Activated CD4-positive, alpha-beta T cell treated with anti-CD3 and anti-CD28 coated beads for 1 hour (primary cell): ENCODE data around the gene CGB2.
"Not testable (repeated sequence)": the region's sequence is repeated elsewhere in the genome, so short reads cannot be mapped to it uniquely, and the experiment has no call there.

Source experiments
- DNase-seq: peaks from one replicate; pipeline ENCODE4 v3.0.0-alpha.2; 2020

The CGB2 gene

DNA sequence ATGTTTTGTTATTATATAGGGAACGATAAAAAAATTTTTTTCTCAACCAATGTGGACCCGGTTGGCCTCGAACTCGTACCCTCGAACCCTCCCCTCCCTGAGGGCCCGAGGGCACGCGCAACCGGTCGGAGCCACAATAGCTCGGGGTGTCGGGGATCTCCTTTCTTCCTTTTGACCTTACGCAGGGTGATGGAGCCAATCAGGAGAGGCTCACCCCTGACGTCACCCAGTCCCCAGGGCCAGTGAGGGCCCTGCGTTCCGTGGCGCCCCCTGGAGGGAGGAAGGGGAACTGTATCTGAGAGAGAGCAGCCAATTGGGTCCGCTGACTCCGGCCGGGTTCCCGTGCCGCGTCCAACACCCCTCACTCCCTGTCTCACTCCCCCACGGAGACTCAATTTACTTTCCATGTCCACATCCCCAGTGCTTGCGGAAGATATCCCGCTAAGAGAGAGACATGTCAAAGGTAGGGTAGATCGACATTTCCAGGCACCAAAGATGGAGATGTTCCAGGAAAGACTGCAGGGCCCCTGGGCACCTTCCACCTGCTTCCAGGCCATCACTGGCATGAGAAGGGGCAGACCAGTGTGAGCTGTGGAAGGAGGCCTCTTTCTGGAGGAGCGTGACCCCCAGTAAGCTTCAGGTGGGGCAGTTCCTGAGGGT, at the start of gene CGB2:
CGB2 (plus strand) TSS at position 249 of the 660 bp plus-strand sequence; CDS start at position 455, 206 bp downstream.
- DNase-seq = not testable (repeated sequence)

DNA sequence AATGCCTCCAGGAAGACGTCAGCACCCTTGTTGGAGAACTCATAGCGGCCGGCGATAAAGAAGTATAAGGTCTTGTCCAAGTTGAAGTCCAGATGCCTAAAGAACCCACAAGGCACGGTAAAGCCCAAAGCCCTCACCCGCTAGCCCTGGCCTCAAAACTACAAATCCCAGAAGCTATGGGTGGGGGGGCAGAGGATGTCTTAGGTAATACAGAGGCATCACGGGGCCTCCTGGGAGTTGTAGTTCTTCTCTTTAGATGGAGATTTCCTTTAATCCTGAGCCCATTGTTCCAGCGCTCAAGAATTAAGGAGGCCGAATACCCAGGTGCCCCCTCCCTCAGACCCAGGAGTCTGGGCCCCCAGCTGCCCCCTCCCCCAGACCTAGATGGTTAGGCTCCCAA, 49.4 kb upstream of the CGB2 start:
- no peak for DNase-seq

DNA sequence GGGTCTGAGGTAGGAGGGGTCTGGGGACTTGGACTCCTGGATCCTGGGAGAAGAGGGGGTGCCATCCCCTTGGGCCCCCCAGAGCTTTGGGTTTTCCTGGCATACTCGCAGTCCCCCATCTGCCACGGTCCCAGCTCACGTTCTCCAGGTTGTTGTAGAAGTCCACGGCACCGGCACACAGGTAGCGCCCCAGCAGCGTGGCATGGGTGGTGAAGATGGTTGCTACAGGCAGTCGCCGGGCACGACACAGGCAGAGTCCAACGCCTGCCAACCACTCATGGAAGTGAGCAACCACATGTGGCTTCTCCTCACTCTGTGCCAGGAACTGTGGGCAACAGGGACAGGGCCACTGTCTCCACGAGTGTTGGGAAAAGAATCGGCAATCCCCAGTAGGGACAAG, 46.0 kb upstream of the CGB2 start:
- no peak for DNase-seq

DNA sequence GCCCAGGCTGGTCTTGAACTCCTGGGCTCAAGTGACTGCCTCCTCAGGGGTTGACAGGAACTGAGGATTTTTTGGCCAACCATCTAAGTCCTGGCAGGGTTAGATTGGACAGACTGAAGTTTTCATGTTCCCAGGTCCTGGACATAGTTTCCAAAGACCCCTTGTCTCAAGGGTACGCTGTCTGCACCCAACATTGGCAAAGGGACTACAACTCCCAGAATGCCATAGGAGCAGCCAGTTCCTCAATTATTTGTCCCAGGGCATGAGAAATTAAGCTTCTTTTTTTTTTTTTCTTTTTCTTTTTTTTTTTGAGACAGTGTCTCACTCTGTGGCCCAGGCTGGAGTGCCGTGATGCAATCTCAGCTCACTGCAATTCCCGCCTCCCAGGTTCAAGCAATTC, 45.5 kb upstream of the CGB2 start:
- DNase-seq = no peak

DNA sequence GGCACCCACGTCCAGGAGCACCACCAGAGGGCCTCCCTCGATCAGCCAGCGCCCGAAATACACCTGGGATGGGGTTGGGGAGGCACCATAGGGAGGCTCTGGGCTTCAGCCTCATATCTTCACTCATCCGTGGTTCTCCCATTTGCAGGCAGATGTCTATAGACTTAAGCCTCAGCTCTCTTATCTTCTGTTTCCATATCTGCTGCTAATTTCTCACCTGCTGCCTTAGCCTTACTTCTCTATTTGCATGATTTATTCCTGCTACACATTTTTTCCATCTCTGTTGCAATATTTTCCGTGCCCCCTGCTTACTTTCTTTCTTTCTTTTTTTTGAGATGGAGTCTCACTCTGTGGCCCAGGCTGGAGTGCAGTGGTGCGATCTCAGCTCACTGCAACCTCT, 44.4 kb upstream of the CGB2 start:
- DNase-seq = no peak

DNA sequence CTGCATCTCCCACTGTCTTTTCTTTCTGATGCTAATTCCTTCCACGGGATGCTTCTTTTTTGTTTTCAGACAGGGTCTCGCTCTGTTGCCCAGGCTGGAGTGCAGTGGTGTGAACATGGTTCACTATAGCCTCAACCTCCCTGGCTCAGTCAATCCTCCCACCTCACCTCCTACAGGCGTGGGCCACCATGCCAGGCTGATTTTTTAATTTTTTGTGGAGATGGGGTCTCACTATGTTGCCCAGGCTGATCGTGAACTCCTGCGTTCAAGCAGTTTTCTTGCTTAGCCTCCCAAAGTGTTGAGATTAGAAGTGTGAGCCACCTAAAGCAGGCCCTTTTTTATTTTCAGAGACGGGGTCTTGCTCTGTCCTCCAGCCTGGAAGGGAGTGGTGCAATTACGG, 43.4 kb upstream of the CGB2 start:
- no peak for DNase-seq

DNA sequence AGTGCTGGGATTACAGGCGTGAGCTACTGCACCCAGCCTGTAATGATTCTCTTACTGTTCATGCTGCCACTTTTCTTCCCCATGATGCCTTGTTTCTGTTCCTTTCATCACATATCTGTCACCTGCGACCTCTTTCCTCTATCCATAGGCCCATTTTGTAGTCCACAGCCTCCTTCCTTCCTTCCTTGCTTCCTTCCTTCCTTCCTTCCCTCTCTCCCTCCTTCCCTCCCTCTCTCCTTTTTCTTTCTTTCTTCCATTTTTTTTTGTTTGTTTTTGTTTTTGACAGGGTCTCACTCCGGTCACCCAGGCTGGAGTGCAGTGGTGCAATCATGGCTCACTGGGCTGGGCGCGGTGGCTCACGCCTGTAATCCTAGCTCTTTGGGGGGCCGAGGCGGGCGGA, 42.8 kb upstream of the CGB2 start:
- DNase-seq = no peak

DNA sequence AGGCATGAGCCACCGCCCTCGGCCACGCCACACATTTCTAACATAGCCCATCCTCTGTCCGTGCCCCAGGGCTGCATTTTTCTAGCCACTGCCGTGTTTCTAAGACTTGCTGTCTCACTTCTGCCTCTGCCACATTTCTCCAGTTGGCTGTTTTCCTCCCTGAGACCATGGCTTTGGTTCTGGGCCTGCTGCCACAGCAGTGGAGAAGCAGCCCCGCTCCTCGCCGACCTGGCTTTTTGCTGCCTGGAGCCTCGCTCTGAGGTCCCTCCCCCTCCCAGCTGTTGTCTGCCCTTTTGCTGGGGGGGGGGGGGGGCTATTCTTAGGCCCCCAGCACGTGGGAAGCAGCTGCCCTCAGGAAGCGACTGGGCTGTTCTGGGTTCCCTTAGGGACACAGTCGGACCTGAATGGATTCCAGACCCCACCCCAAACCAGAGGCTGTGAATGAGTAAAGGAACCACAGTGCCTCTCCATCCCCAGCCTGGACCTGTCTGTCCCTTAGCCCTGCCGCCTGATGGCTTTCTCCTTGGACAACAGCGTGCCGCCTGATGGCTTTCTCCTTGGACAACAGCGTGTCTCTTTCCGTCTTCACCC, 41.9 kb upstream of the CGB2 start:
- DNase-seq = no peak

DNA sequence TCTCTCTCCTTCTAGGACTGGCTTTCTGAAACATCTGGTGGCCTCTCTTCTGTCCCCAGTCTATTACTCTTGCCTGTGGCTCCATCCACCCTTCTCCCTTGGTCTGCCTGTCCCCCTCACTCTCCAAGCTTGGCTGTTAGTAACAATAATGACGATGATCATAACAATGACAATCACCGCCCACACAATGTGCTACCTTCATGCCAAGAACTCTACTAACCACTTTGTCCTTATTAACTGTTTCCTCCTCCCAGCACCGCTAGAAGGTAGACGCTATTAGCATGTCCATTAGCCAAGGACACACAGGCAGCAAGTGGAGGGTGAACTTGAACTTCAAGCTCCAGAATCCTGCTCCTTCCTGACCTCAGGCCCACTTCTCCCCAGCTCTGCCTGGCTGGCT, 41.3 kb upstream of the CGB2 start:
- no peak for DNase-seq

DNA sequence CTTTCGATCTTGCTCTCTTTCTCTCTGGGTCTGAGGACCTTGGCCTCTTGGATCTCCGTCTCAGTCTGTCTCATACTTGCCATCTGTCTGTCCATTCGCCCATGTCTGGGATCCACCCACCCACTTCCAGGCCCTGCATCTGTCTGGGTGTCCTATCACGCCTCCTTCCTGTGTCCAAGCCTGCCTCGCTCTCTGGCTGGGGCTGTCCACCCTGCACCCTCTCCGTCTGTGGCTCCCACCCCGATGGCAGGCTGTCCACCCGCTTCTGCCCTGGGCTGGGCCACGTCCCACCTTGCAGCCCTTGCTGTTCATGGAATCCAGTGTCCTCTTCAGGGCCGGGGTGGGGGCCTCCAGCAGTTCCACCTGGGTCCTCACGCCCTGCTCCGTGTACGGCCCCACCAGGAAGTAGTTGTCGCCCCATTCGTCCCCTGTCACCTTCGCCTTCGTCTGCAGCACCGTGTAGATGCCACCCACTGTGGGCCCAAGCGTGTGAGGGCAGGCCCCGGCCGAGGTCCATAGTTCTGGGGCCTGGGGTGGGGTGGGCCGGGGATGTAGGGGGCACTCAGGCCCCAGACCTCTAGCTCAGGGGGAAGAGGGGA, 40.6 kb upstream of the CGB2 start:
- DNase-seq = no peak

DNA sequence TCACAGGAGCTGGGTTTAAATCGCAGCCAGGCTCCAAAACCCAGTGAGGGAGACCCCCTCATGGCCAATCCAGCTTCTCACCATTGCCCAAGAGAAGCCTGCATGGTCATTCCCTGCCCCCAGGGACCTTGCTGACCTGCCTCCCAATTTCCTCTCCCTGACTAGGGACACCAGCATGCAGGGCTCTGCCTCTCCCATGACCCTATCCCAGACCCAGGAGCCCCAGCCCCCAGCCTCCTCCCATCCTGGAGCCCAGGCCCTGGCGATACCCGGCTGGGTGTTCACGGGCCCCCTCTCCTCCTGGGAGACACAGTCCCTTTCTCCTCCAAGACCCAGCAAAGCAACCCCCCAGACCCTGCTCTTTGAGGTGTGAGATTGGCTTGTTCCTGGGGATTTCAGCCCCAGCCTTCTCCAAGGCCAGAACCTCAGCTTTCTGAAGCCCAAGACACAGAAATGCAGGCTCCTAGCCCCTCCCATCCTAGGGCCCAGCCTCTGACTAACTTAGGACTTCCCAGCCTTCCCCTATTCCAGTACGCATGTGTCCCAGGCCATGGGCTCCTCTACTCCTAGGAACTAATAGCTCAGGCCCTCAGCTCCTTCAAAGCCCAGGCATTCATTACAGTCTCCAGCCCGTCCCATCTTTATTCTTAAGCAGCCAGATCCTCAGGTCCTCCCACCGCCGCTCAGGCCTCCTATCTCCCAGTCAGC, 39.7 kb upstream of the CGB2 start:
- no peak for DNase-seq

DNA sequence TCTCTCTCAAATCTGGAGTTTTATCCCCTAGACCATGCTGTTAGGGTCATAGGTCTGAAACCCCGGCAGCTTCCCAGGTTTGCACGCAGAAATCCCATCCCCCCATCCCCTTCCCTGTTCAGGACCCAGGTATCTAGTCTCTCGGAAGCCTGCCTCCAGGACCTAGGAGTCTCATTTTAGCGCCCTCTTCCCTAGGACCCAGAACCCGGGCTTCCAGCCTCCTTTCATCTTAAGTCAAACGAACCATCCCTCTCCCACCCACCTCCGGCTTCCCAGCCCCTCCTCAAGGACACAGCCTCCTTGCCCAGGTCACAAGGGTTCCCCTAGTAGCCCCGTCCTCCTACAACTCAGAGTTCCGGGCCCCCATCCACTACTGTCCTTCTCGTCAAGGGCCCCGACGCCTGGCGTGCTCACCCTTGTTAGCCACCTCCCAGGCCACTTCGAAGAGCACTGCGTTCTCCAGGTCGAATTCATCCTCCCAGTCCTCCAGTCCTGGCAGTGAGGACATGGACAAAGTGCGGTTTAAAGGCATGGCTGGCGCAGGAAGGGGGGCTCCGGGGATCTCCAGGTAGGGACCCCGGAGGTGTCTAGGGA, 39.0 kb upstream of the CGB2 start:
- DNase-seq = no peak

DNA sequence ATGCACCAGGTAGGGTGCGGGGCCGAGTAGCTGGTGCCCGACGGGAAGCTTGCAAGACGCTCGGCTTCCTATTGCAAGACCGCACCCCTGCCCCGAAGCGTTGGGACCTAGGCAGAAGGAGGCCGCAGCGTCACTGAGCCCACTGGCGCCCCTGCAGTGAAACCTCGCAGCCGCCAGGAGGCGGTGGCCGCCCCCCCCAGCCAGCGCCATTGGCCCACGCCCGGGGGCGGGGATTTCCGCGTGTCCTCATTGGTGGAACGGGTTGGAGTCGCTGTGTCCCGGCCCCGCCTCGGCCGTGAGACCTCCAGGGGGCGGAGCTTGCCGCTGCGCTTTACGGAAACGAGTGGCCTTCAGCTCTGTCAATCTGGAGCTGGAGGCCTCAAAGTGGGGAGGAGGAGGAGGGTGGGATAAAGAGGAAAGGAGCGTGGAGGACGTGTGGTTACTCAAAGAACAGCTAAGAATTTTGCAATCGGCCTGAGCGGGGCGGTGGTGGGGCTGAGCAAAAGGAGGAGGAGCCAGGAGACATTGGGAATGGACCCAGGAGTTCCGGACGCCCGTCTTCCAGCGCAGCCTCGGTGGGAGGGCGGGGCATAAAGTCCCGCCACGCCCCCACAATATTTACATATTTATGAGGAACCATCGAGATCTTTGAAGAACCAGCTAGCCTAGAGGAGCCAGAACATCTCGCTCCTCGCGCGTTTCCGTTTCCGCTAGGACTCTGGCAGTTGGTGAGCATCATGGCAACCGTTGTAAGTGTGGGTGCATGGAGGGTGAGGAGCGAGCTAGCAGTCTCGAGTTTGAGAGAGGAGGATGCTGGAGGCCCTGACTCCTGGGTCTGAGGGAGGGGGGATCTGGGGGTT, 38.3 kb upstream of the CGB2 start, which contains the start of the genes GYS1 and RUVBL2:
GYS1 (minus strand) TSS at position 135 of the 860 bp plus-strand sequence. CDS start 197 bp downstream, outside the sequence.
RUVBL2 (plus strand) TSS at position 713 of the 860 bp plus-strand sequence; CDS start at position 738, 25 bp downstream.
- peak; percentile 99 for DNase-seq

DNA sequence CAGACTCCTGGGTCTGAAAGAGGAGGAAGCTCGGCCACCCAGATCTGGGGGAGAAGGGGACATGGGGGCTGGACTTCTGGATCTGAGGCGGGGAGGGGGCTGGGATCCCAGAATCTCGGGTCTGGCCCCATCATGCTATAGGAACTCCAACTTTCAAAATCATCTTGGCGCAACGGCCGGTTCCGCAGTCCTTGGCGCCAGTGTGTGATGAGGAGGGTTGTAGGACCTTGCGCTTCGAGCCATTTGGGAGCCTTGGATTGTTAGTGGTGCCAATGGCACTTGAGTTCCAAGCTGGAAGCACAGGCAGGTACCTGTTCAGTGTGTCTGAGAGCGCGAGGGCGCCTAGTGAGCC, 37.7 kb upstream of the CGB2 start:
- no peak for DNase-seq

DNA sequence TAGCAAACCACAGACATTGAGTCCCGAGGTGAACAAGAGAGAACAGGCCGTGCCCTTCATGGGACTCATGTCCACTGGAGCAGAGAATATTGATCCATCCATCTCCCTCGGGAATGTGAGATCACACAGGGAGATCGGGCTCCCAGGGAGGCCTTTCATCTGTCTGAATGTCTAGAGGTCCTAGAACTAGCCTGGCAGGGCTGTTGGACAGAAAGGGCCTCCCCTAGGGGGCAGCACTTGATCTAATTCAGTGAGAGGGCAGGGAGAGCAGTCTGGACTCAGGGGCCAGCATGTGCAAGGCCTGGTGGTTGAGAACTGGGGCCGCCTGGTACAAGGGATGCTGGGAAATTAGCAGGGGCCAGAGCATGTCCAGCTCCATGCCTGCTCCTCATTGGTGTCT, 33.7 kb upstream of the CGB2 start:
- no peak for DNase-seq

DNA sequence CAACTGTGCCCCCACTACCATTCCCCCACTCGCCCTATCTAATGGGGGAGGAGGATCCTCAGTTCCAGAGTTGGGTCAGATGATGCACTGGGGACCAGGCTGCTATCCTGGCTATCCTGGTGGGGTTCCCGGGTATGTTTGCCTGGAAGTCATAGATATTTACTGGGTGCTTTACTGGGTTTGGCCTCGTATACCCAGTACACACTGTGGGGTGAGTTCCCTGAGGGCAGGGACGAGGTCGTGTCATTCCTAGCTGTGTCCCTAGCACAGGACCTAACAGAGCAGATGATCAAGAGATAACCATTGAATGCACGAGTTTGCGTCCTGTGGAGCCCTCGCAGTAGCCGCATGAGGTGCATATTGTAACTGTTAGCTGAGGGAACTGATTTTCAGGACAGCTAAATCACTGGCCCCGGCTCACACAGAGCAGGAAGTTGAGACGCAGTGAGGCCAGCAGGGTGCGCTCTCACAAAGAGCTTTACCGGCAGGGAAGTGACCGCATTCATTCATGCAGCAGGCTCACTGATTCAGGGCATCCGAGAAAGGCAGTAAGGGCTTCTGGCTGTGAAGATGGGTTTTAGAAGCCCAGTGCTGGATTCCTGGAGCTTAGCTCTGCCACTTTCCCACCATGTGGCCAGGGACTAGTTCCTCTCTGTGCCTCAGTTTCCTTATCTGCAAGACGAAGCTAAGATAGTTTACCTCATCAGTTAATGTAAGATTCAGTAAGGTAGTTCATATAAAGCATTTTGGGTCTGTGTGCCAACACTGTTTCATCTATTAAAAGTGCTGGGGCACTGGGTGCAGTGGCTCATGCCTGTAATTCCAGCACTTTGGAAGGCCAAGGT, 32.0 kb upstream of the CGB2 start:
- peak; percentile 55 for DNase-seq

DNA sequence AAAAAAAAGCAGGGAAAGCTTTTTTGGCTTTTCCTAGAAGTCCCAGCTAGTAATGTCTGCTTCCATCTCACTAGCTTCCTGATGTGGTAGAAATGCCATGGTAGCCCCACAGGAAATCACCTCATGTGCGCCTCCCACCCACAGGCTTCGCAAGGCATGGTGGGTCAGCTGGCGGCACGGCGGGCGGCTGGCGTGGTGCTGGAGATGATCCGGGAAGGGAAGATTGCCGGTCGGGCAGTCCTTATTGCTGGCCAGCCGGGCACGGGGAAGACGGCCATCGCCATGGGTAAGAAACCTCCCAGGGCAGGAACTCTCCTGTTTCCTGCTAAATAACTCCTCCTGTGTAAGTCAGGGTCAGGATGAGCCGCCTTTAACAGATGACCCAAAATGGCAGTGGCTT, 27.6 kb upstream of the CGB2 start:
- DNase-seq = no peak

DNA sequence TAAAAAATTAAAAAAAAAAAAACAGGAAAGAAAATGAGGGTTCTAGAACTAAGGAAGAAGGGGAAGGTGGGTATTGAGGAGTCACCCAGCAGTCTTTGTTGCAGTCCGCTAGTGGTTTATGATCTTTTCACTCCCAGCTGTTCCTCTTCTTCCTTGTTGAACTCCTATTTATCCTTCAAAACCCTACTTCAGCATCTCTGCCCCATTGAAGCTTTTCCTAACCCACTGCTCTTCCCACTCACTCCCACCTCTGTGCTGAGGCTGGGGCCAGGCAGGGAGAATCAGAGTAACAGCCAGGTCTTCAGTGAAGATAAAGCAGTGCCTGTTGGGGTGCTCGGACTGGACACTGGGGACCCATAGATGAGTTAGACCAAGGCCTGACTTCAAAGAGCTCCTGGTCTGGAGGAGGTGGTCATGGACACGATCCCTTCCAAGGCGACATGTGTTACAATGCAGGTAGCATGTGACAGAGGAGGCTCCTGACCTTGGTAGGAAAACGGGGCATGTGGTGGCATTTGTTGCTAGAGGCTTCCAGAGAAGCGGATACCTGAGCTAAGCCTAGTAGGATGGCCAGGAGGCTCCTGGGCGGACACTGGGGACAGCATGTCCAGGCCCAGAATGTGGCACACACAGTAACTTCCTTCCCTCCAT, 26.6 kb upstream of the CGB2 start:
- no peak for DNase-seq

DNA sequence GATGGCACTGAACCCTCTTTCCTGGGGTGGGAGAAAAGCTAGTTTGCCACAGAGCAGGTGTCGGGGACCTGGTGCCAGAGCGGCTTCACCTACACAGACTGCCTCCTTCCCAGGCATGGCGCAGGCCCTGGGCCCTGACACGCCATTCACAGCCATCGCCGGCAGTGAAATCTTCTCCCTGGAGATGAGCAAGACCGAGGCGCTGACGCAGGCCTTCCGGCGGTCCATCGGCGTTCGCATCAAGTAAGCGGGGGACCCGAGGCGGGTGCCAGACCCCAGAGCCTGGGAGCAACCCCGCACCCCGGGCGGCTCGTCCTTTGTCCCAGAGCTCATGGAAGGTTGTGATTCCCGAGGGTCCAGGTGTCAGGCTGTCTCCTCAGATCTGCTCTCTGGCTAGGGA, 24.8 kb upstream of the CGB2 start:
- DNase-seq = no peak

DNA sequence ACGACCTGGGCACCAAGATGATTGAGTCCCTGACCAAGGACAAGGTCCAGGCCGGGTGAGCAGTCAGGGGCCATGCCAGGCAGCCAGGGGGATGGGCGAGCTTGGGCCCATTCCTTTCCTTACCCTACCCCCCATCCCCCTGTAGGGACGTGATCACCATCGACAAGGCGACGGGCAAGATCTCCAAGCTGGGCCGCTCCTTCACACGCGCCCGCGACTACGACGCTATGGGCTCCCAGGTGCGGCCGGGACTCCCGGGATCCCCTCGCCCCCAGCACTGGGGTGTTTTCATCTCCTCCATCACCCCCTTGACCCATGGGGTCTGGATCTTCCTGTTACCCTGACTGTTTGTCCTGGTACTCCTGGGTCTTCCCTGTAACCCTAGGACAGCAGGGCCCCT, 21.9 kb upstream of the CGB2 start:
- no peak for DNase-seq

DNA sequence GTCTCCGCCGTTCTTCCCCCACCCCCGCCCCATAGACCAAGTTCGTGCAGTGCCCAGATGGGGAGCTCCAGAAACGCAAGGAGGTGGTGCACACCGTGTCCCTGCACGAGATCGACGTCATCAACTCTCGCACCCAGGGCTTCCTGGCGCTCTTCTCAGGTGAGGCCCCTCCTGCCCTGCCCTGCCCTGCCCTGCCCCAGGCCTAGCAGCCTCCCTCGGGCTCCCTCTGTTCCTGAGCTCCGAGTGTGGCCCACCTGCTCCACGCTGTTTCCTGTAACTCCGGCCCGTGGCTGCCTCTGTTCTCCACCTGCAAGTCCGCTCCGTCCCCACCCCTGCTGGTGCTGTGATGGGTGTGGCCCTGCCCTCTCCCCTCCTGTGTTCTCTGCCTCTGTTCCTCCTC, 21.2 kb upstream of the CGB2 start:
- no peak for DNase-seq
